ENCODE results near the gene CYP3A7. TPM values are rescaled to one million over a fixed set of nuclear protein-coding genes. Genes with fewer than 3 reads are reported as not detected.

CYP3A7 gene
- total and polyA plus RNA-seq, 8 donors: 0.11 to 1.3 (median 0.23) TPM; not detected in 1

DNA sequence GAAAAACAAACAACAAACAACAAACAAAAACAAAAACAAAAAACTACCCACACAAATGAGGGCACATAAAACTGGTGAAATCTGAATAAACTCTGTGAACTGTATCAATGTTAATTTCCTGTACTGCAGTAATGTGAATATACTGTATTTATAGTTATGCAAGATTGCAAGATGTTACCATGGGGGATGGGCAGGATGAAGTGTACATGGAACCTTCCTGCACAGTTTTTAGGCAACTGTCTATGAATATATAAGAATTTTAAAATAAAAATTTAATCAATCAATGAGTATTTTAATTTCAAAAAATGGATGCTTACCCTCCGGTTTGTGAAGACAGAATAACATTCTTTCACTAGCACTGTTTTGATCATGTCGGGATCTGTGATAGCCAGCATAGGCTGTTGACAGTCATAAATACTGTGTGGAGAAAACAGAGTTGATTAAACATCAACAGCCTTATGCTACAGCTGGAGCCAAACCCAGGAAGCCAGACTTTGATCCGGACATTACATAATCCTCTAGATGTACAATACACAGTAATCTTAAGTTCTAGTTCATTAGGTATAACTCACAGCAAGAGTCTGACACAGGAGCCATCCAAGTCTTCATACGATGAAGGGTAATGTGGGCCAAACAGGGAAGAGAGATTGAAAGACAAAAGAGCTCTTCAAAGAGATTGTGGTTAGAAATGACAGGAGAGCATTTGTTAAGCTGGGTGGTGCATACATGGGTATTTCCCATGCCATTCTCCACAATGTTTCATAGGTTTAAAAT lies 14.8 kb downstream of the CYP3A7 start:
- no peak for FAIRE-seq
- Histone ChIP-seq H3K27me3 (no peaks in the 10 kb centered on the region), H3K9me3 (no peaks in the 10 kb centered on the region), H3K4me3 (no peak overlapping the region), H3K4me1 (peaks cover 7 to 14% (median 13%) of the 10 kb centered on the region in 3 donors), H3K36me3 (no peaks in the 10 kb centered on the region), H3K27ac (peak overlapping the region in 2 of 4 donors; percentile 57 to 58)
- no peak for TF ChIP-seq CTCF (IDR thresholded peaks at IDR 0.05)
- peak in 1 of 6 donors; percentile 32 for DNase-seq
- intact Hi-C loops (cut with DNase I): no loop called here
- WGBS, 2 donors: 9 to 11% methylated on average over 4 of the region's 4 CpGs
- ATAC-seq: peak; percentile 85 to 96 (median 93)

DNA sequence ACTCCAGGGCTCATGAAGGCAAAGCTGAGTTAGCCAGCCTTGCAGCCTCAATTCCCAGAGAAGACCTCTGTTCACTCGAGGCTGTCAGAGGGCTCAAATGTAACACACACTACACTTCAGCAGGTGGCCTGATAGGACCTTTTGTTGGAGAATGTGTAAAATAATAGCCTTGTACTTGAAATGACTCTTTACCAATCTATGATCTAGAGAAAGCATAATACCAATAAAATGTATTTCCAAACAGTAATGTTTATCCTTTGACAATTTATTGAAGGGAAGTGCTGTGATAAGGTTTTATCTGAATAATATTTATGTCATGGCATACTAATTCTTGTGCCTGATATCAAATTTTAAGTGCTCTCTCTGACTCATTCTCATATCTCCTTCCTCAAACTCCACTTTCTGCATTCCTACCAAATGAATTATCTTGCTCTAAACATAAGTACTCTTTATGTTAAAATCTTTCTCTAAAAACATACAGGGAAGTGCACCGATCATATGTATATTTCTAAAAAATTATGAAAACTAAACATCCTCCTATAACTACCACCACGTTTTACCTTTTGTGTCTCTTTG lies 20.9 kb downstream of the CYP3A7 start:
- TF ChIP-seq CTCF (IDR thresholded peaks at IDR 0.05): no peak
- Histone ChIP-seq H3K9me3 (no peaks in the 10 kb centered on the region), H3K27ac (no peak overlapping the region), H3K27me3 (no peaks in the 10 kb centered on the region), H3K36me3 (no peaks in the 10 kb centered on the region), H3K4me3 (no peak overlapping the region), H3K4me1 (no peaks in the 10 kb centered on the region)
- FAIRE-seq (no peak), DNase-seq (no peak), ATAC-seq (no peak)
- intact Hi-C loops (cut with DNase I): no loop called here
- WGBS, 2 donors: 78 to 81% methylated on average over 3 of the region's 3 CpGs

- no peak for TF ChIP-seq CTCF (IDR thresholded peaks at IDR 0.05)
- intact Hi-C loops (cut with DNase I): no loop called here
- Histone ChIP-seq H3K9me3 (no peaks in the 10 kb centered on the region), H3K4me3 (no peak overlapping the region), H3K27me3 (no peaks in the 10 kb centered on the region), H3K36me3 (no peaks in the 10 kb centered on the region), H3K27ac (no peak overlapping the region), H3K4me1 (no peaks in the 10 kb centered on the region)
- peak in 2 of 4 donors; percentile 35 to 49 for ATAC-seq
- DNase-seq: no peak
- 57 to 63% methylated on average over 2 of the region's 2 CpGs for WGBS, 2 donors
- no peak for FAIRE-seq
Measured at GRCh38 chr7:99709838-99710578, 25.0 kb downstream of the CYP3A7 start.

- ATAC-seq: no peak
- WGBS, 2 donors: 90 to 93% methylated on average over 2 of the region's 2 CpGs
Measured at GRCh38 chr7:99709260-99709659, 25.7 kb downstream of the CYP3A7 start.

More at GRCh38 chr7:99709260-99709659, 25.7 kb downstream of the CYP3A7 start:
- no peak for TF ChIP-seq CTCF (IDR thresholded peaks at IDR 0.05)
- intact Hi-C loops (cut with DNase I): no loop called here
- no peaks in the 10 kb centered on the region for H3K9me3 ChIP-seq
- DNase-seq: no peak
- H3K36me3 ChIP-seq: no peaks in the 10 kb centered on the region
- no peak overlapping the region for H3K4me3 ChIP-seq
- H3K4me1 ChIP-seq: no peaks in the 10 kb centered on the region
- no peak for FAIRE-seq
- no peak overlapping the region for H3K27ac ChIP-seq
- H3K27me3 ChIP-seq: no peaks in the 10 kb centered on the region

Measured in pancreas (tissue), 10 donors.